ENCODE results near the gene CYP20A1.
"Not testable (repeated sequence)": the region's sequence is repeated elsewhere in the genome, so short reads cannot be mapped to it uniquely, and the experiment has no call there.

The CYP20A1 gene

DNA sequence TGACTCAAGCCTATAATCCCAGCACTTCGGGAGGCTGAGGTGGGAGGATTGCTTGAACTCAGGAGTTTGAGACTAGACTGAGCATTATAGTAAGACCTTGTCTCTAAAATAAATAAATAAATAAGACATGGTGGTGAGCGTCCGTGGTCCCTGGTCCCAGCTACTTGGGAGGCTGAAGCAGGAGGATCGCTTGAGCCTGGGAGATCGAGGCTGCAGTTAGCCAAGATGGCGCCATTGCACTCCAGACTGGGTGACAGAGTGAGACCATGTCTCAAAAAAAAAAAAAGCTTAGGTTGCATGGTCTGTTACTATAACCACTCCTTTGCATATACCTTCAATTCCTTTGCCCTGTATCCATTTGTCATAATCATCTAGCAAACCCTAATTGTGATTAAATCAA, 3.7 kb downstream of the CYP20A1 start:
- CTCF ChIA-PET: interaction anchor here (2.0 kb wide), 1 partner anchor 17 kb away, joined by 6 read pairs; no protein-coding TSS in a partner anchor
- TF ChIP-seq, protein P1, sequence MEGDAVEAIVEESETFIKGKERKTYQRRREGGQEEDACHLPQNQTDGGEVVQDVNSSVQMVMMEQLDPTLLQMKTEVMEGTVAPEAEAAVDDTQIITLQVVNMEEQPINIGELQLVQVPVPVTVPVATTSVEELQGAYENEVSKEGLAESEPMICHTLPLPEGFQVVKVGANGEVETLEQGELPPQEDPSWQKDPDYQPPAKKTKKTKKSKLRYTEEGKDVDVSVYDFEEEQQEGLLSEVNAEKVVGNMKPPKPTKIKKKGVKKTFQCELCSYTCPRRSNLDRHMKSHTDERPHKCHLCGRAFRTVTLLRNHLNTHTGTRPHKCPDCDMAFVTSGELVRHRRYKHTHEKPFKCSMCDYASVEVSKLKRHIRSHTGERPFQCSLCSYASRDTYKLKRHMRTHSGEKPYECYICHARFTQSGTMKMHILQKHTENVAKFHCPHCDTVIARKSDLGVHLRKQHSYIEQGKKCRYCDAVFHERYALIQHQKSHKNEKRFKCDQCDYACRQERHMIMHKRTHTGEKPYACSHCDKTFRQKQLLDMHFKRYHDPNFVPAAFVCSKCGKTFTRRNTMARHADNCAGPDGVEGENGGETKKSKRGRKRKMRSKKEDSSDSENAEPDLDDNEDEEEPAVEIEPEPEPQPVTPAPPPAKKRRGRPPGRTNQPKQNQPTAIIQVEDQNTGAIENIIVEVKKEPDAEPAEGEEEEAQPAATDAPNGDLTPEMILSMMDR (IDR thresholded peaks at IDR 0.05; ENCODE audit: control extremely low read depth, extremely low read depth, low read depth, missing control alignments): no peak
- POLR2A ChIA-PET: no interaction called here
- no peak for DNase-seq (ENCODE audit: extremely low spot score)

GRCh38 chr2:203246646-203247045, 7.8 kb downstream of the CYP20A1 start:
- CTCF ChIA-PET: no interaction called here
- POLR2A ChIA-PET: no interaction called here
- no peak for DNase-seq (ENCODE audit: extremely low spot score)
- TF ChIP-seq, protein P1 (IDR thresholded peaks at IDR 0.05; ENCODE audit: control extremely low read depth, extremely low read depth, low read depth, missing control alignments): no peak

DNA sequence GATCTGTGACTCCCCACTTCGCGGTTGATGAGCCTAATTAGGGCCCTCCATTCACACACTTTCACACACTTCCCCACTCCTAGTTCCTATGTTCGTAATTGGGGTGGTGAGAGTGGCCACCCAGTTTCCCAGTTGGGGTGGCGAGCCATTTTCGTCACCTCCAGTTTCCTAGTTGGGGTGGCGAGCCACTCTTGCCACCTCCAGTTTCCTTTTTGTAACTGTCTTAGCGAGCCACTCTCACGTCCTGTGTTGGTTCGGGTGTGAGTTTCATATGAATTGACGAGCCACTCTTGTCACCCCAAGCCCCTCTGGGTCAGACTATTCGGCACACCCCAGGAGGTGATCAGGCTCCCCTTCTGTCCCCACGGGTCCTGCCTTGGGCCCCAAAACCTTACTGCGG, 14.0 kb downstream of the CYP20A1 start:
- CTCF ChIA-PET: interaction anchor here (1.6 kb wide), 2 partner anchors 14 to 28 kb away, joined by 3 to 5 read pairs; partner anchors contain the start of gene CYP20A1
- TF ChIP-seq, protein P1 (IDR thresholded peaks at IDR 0.05; ENCODE audit: control extremely low read depth, extremely low read depth, low read depth, missing control alignments): no peak
- DNase-seq (ENCODE audit: extremely low spot score): no peak
- POLR2A ChIA-PET: no interaction called here

GRCh38 chr2:203253422-203254095, 14.7 kb downstream of the CYP20A1 start:
- CTCF ChIA-PET: interaction anchor here (1.6 kb wide), 2 partner anchors 14 to 28 kb away, joined by 3 to 5 read pairs; partner anchors contain the start of gene CYP20A1
- POLR2A ChIA-PET; DNase-seq (ENCODE audit: extremely low spot score): not testable (repeated sequence)

GRCh38 chr2:203261326-203262159, 22.7 kb downstream of the CYP20A1 start:
- TF ChIP-seq, protein P1 (IDR thresholded peaks at IDR 0.05; ENCODE audit: control extremely low read depth, extremely low read depth, low read depth, missing control alignments): no peak
- DNase-seq (ENCODE audit: extremely low spot score): no peak
- CTCF ChIA-PET: interaction anchor here (0.8 to 1.7 kb wide), 3 partner anchors 12 to 36 kb away, joined by 3 to 9 read pairs (median 4); no protein-coding TSS in a partner anchor
- POLR2A ChIA-PET: no interaction called here

DNA sequence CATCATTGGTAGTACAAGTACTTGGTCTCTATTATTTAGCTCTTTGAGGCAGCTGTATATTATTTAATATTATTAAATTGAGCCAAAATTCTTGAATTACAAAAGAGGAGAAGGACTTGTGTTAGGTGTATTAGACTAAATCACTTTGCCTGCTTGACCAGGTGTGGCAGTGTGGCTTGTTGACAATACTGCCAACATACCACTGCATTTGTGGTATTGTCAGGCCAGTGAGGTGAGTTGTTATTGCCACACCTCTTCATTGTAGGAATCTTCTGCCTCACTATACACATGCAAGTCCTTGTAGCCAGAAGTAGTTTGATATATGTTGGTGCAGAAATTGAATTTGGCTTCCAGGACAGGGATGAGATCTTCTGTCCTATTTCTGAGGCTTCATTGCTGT, 40.5 kb downstream of the CYP20A1 start:
- TF ChIP-seq, protein P1 (IDR thresholded peaks at IDR 0.05; ENCODE audit: control extremely low read depth, extremely low read depth, low read depth, missing control alignments): no peak
- POLR2A ChIA-PET: no interaction called here
- CTCF ChIA-PET: interaction anchor here (1.6 kb wide), 1 partner anchor 9 kb away, joined by 5 read pairs; no protein-coding TSS in a partner anchor
- no peak for DNase-seq (ENCODE audit: extremely low spot score)

Measured in GM10248 (cell line).